Neural progenitor cell (in vitro differentiated cells): ENCODE results near the gene ATP10B. TPM values are rescaled to one million over a fixed set of nuclear protein-coding genes. Genes with fewer than 3 reads are reported as not detected.

Experiments used
- DNase-seq: peaks from one replicate; pipeline ENCODE4 v3.0.0-alpha.2; 2016; ENCODE audit warnings: low spot score
- H2AFZ ChIP-seq: fragments of 200-600 bp; sonication (generic); replicated peaks from 2 replicates; pipeline ENCODE4 v1.6.1; 2016; ENCODE audit warnings: antibody characterized with exemption
- H3F3A ChIP-seq: fragments of 200-600 bp; sonication (generic); 2 replicates; pipeline ENCODE4 v1.6.1; 2016; ENCODE audit warnings: antibody characterized with exemption, low read depth
- H3K27ac ChIP-seq: fragments of 200-600 bp; sonication (generic); 2 replicates; pipeline ENCODE4 v1.5.1; 2016; ENCODE audit warnings: mild to moderate bottlenecking
- H3K27me3 ChIP-seq: fragments of 200-600 bp; sonication (generic); 2 replicates; pipeline ENCODE4 v1.6.1; 2016; ENCODE audit warnings: mild to moderate bottlenecking, moderate library complexity
- H3K36me3 ChIP-seq: fragments of 200-600 bp; sonication (generic); 2 replicates; pipeline ENCODE4 v1.5.1; 2016
- H3K4me1 ChIP-seq: fragments of 200-600 bp; sonication (generic); 2 replicates; pipeline ENCODE4 v1.6.1; 2016; ENCODE audit warnings: mixed run types
- H3K4me2 ChIP-seq: fragments of 200-600 bp; sonication (generic); 2 replicates; pipeline ENCODE4 v1.6.1; 2016
- H3K4me3 ChIP-seq: fragments of 200-600 bp; sonication (generic); 2 replicates; pipeline ENCODE4 v1.5.1; 2016
- H3K79me2 ChIP-seq: fragments of 200-600 bp; sonication (generic); 2 replicates; pipeline ENCODE4 v1.6.1; 2016; ENCODE audit warnings: low read depth
- H3K9ac ChIP-seq: fragments of 200-600 bp; sonication (generic); 2 replicates; pipeline ENCODE4 v1.6.1; 2016
- H3K9me3 ChIP-seq: fragments of 200-600 bp; sonication (generic); 2 replicates; pipeline ENCODE4 v1.5.1; 2016; ENCODE audit warnings: low read depth
- H4K20me1 ChIP-seq: fragments of 200-600 bp; sonication (generic); 2 replicates; pipeline ENCODE4 v1.6.1; 2016; ENCODE audit warnings: low read depth
- H3K27ac Mint-ChIP-seq: 3 replicates; pipeline ENCODE4 v1.8.0; 2021; ENCODE audit warnings: mixed read lengths
- H3K27me3 Mint-ChIP-seq: 2 replicates; pipeline ENCODE4 v1.8.0; 2022; ENCODE audit warnings: low read depth, mild to moderate bottlenecking, inconsistent platforms, moderate library complexity, mixed read lengths; ENCODE audit not compliant: insufficient read depth
- H3K36me3 Mint-ChIP-seq: 3 replicates; pipeline ENCODE4 v1.8.0; 2021; ENCODE audit warnings: mixed read lengths
- H3K4me1 Mint-ChIP-seq: 3 replicates; pipeline ENCODE4 v1.8.0; 2021; ENCODE audit warnings: mixed read lengths
- H3K4me3 Mint-ChIP-seq: 3 replicates; pipeline ENCODE4 v1.8.0; 2021; ENCODE audit warnings: mild to moderate bottlenecking, moderate library complexity, mixed read lengths
- H3K9me3 Mint-ChIP-seq: 3 replicates; pipeline ENCODE4 v1.8.0; 2020; ENCODE audit warnings: mixed read lengths
- EZH2 ChIP-seq: fragments of 200-600 bp; sonication (generic); IDR thresholded peaks from 2 replicates; pipeline ENCODE4 v1.6.1; 2017; ENCODE audit warnings: antibody characterized with exemption, mild to moderate bottlenecking, moderate library complexity
- EZH2phosphoT487 ChIP-seq: fragments of 200-600 bp; sonication (generic); IDR thresholded peaks from 2 replicates; pipeline ENCODE4 v1.6.1; 2017; ENCODE audit warnings: antibody characterized with exemption
- total RNA-seq: library from RNA; depleted of rRNA; stranded (reverse); fragments of >200 nt; gene quantifications from 2 replicates; pipeline ENCODE4 v1.2.3, GENCODE V29; 2015; ENCODE audit warnings: low replicate concordance
- TF ChIP-seq, protein P1 (sequence below): fragments of 200-600 bp; sonication (generic); IDR thresholded peaks from 2 replicates; pipeline ENCODE4 v1.5.1; 2017; ENCODE audit warnings: antibody characterized with exemption, mild to moderate bottlenecking

The ATP10B gene
- total RNA-seq, 1 donor from 2014 or later, result not detected

DNA sequence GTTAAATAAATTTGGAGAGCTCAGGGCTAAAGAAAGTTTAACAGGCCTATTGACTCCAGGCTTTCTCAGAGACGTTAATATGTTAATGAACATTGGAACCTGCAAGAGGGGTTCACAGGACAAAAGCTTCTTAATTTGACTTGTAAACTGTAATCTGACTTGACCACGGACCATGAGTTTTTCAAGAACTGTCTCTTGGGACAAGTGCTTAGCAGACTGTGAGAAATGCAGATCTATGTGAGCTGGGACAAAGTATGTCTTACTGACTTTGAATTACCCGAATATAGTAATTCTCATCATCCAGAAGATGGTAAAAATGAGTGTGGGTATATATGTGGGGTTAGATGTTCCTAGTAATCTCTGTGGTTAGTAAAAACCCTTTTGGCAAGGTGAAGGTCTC is 186.6 kb downstream of the ATP10B start:
- Mint-ChIP-seq H3K4me3 (no peak overlapping the region), H3K36me3 (no peaks in the 10 kb centered on the region), H3K27me3 (no peaks in the 10 kb centered on the region), H3K4me1 (no peaks in the 10 kb centered on the region), H3K27ac (no peak overlapping the region), H3K9me3 (no peaks in the 10 kb centered on the region)
- Histone ChIP-seq H3F3A (no peaks in the 10 kb centered on the region), H2AFZ (no peak overlapping the region), H3K79me2 (no peaks in the 10 kb centered on the region), H3K4me3 (no peak overlapping the region), H3K27ac (no peak overlapping the region), H3K9me3 (no peaks in the 10 kb centered on the region), H4K20me1 (no peaks in the 10 kb centered on the region), H3K27me3 (no peaks in the 10 kb centered on the region), H3K9ac (no peak overlapping the region), H3K36me3 (no peaks in the 10 kb centered on the region), H3K4me1 (no peaks in the 10 kb centered on the region), H3K4me2 (no peak overlapping the region)
- no peak for DNase-seq
- TF ChIP-seq, protein P1, sequence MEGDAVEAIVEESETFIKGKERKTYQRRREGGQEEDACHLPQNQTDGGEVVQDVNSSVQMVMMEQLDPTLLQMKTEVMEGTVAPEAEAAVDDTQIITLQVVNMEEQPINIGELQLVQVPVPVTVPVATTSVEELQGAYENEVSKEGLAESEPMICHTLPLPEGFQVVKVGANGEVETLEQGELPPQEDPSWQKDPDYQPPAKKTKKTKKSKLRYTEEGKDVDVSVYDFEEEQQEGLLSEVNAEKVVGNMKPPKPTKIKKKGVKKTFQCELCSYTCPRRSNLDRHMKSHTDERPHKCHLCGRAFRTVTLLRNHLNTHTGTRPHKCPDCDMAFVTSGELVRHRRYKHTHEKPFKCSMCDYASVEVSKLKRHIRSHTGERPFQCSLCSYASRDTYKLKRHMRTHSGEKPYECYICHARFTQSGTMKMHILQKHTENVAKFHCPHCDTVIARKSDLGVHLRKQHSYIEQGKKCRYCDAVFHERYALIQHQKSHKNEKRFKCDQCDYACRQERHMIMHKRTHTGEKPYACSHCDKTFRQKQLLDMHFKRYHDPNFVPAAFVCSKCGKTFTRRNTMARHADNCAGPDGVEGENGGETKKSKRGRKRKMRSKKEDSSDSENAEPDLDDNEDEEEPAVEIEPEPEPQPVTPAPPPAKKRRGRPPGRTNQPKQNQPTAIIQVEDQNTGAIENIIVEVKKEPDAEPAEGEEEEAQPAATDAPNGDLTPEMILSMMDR, result no peak
- TF ChIP-seq EZH2 (no peak), EZH2phosphoT487 (no peak)

DNA sequence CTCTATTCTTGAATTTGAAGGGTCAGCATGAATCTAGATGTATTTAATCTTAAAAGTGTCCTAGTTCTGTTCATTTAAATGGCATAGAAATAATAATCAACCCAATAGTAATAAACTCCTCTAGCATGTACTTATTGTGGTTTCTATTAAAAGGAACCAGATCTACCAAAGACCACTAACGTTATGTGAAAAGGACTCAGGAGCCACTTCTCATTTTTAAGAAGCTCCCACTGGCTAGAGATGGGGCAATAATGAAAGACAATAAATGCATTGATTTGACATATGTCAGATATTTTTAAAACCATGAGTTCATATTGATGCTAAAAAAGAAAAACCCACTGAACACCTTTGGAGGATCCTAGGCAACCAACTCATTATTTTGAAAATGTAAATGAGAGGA is 191.9 kb downstream of the ATP10B start:
- Mint-ChIP-seq H3K4me1 (no peaks in the 10 kb centered on the region), H3K4me3 (no peak overlapping the region), H3K27ac (no peak overlapping the region), H3K36me3 (no peaks in the 10 kb centered on the region), H3K9me3 (no peaks in the 10 kb centered on the region), H3K27me3 (no peaks in the 10 kb centered on the region)
- Histone ChIP-seq H3K27ac (no peak overlapping the region), H2AFZ (no peak overlapping the region), H3K4me3 (no peak overlapping the region), H4K20me1 (no peaks in the 10 kb centered on the region), H3F3A (no peaks in the 10 kb centered on the region), H3K9me3 (no peaks in the 10 kb centered on the region), H3K4me2 (no peak overlapping the region), H3K4me1 (no peaks in the 10 kb centered on the region), H3K36me3 (no peaks in the 10 kb centered on the region), H3K79me2 (no peaks in the 10 kb centered on the region), H3K9ac (no peak overlapping the region), H3K27me3 (no peaks in the 10 kb centered on the region)
- DNase-seq, result no peak
- TF ChIP-seq, protein P1, result no peak
- TF ChIP-seq EZH2 (no peak), EZH2phosphoT487 (no peak)

DNA sequence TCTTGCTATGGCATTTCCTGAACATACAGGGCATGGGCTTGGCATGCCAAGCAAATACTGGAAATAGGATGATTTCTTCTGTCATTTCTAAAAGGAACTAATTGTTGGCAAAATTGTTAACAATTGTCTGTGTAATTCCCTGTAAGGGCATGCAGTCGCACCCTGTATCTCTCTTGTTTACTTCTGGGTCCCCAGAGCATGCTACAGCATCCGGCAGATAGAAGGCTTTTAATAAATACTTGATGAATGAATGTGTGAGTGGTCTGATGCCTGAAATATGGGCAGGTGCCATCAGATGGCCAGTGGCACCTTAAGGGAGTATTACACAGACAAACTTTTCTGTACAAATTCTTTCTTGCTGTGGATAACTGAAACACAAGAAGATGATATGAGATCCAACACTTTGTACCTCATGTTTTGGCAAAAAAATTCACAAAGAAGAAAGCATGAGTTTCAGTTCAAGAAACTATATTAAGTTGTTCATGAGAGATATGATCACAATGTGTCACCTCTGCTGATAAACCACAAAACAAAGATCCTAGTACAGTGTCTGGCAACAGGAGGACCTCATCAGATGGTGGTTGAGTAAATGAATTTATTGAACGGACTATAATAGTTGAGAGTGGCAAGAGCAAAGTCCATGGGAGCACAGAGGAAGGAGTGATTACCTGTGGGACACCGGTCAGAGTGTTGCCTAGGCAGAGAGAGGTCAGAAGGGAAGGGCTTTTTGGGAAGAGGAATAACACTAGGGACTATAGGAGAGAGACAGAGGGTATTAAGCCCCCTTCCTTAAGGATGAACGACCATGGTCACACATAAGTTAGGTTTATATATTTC is 194.2 kb downstream of the ATP10B start:
- no peak overlapping the region for H3K9ac ChIP-seq
- H4K20me1 ChIP-seq, result no peaks in the 10 kb centered on the region
- H3K4me1 ChIP-seq, result no peaks in the 10 kb centered on the region
- H3F3A ChIP-seq, result peaks cover 4% of the 10 kb centered on the region
- TF ChIP-seq EZH2phosphoT487 (no peak), EZH2 (no peak)
- TF ChIP-seq, protein P1, result no peak
- no peak overlapping the region for H3K4me3 ChIP-seq
- H3K4me2 ChIP-seq, result no peak overlapping the region
- H3K27ac ChIP-seq, result no peak overlapping the region
- no peaks in the 10 kb centered on the region for H3K36me3 ChIP-seq
- H3K4me1 Mint-ChIP-seq, result no peaks in the 10 kb centered on the region
- H3K27ac Mint-ChIP-seq, result no peak overlapping the region
- no peak for DNase-seq
- H3K27me3 ChIP-seq, result no peaks in the 10 kb centered on the region
- no peaks in the 10 kb centered on the region for H3K9me3 ChIP-seq
- H3K79me2 ChIP-seq, result no peaks in the 10 kb centered on the region
- no peaks in the 10 kb centered on the region for H3K36me3 Mint-ChIP-seq
- H2AFZ ChIP-seq, result no peak overlapping the region
- H3K27me3 Mint-ChIP-seq, result no peaks in the 10 kb centered on the region
- H3K4me3 Mint-ChIP-seq, result no peak overlapping the region
- no peaks in the 10 kb centered on the region for H3K9me3 Mint-ChIP-seq
